Fibroblast of lung (primary cell): ENCODE data around the gene SCGB1C2. TPM values are rescaled to one million over a fixed set of nuclear protein-coding genes. Genes with fewer than 3 reads are reported as not detected.

Experiments used
- DNase-seq, 2 donors: peaks; one replicate each; pipeline versions ENCODE4 v3.0.0 to v3.0.0-alpha.2; 2010; ENCODE audit warnings: low read depth in 2 of 2
- H2AFZ ChIP-seq: 2 replicates; pipeline ENCODE4 v1.5.1; 2012; ENCODE audit warnings: low read length, control low read depth, inconsistent platforms
- H3K27ac ChIP-seq: 2 replicates; pipeline ENCODE4 v1.5.1; 2011; ENCODE audit warnings: low read length, control low read depth; ENCODE audit not compliant: insufficient read depth
- H3K27me3 ChIP-seq: 2 replicates; pipeline ENCODE4 v1.5.1; 2011; ENCODE audit warnings: mild to moderate bottlenecking, low read length; ENCODE audit not compliant: control insufficient read depth, insufficient read depth
- H3K36me3 ChIP-seq: 2 replicates; pipeline ENCODE4 v1.5.1; 2011; ENCODE audit warnings: low read length; ENCODE audit not compliant: control insufficient read depth, insufficient read depth
- H3K4me1 ChIP-seq: 2 replicates; pipeline ENCODE4 v1.5.1; 2011; ENCODE audit warnings: low read length; ENCODE audit not compliant: control insufficient read depth, insufficient read depth; ENCODE audit errors: extremely low read depth
- H3K4me2 ChIP-seq: 2 replicates; pipeline ENCODE4 v1.5.1; 2011; ENCODE audit warnings: low read length, control low read depth; ENCODE audit not compliant: insufficient read depth; ENCODE audit errors: extremely low read depth
- H3K4me3 ChIP-seq, 4 experiments: fragments of 200-600 bp in 1 of 4; sonication (generic) in 1 of 4; replicated peaks in 1 of 4; 2 replicates each; pipeline ENCODE4 v1.5.1; 2011 to 2016; ENCODE audit warnings: low read length in 4 of 4, low read depth in 3 of 4, mild to moderate bottlenecking in 3 of 4, control low read depth in 2 of 4, inconsistent platforms in 1 of 4, mixed read lengths in 1 of 4; ENCODE audit not compliant: insufficient read depth in 1 of 4; ENCODE audit errors: control extremely low read depth in 1 of 4
- H3K79me2 ChIP-seq: 2 replicates; pipeline ENCODE4 v1.5.1; 2012; ENCODE audit warnings: mild to moderate bottlenecking, low read length, inconsistent platforms; ENCODE audit not compliant: control insufficient read depth, insufficient read depth
- H3K9ac ChIP-seq: 2 replicates; pipeline ENCODE4 v1.5.1; 2011; ENCODE audit warnings: mild to moderate bottlenecking, low read length, control low read depth; ENCODE audit not compliant: insufficient read depth
- H3K9me3 ChIP-seq: 2 replicates; pipeline ENCODE4 v1.5.1; 2012; ENCODE audit warnings: low read depth, low read length; ENCODE audit not compliant: control insufficient read depth, insufficient read depth
- H4K20me1 ChIP-seq: 2 replicates; pipeline ENCODE4 v1.5.1; 2011; ENCODE audit warnings: low read length; ENCODE audit not compliant: control insufficient read depth, insufficient read depth; ENCODE audit errors: extremely low read depth
- EZH2 ChIP-seq: IDR thresholded peaks from 2 replicates; pipeline ENCODE4 v1.5.1; 2012; ENCODE audit warnings: low read length, control low read depth, mild to moderate bottlenecking; ENCODE audit errors: missing control alignments
- polyA plus RNA-seq, 2 donors: library from polyadenylated mRNA; depleted of rRNA in 1 of 2; stranded (reverse) in 1 of 2; unstranded in 1 of 2; fragments of >200 nt; gene quantifications; 2 replicates each; pipeline ENCODE4 v1.2.1, GENCODE V29; 2011 to 2012; ENCODE audit warnings: missing spikeins in 1 of 2
- total RNA-seq: library from RNA; depleted of rRNA; stranded (reverse); fragments of >200 nt; gene quantifications from 2 replicates; pipeline ENCODE4 v1.2.1, GENCODE V29; 2014
- TF ChIP-seq, protein P1 (sequence below), 2 donors: IDR thresholded peaks in 1 of 2; conservative IDR thresholded peaks in 1 of 2; 1 replicate in 1 of 2; 2 replicates in 1 of 2; pipeline ENCODE4 v1.5.1; 2011 to 2012; ENCODE audit warnings: low read length in 2 of 2, control low read depth in 1 of 2, inconsistent platforms in 1 of 2, low read depth in 1 of 2, mild to moderate bottlenecking in 1 of 2

SCGB1C2 gene
- total and polyA plus RNA-seq, 2 donors (not counting 1 experiment from before 2014, with no cell fraction given), result not detected

DNA sequence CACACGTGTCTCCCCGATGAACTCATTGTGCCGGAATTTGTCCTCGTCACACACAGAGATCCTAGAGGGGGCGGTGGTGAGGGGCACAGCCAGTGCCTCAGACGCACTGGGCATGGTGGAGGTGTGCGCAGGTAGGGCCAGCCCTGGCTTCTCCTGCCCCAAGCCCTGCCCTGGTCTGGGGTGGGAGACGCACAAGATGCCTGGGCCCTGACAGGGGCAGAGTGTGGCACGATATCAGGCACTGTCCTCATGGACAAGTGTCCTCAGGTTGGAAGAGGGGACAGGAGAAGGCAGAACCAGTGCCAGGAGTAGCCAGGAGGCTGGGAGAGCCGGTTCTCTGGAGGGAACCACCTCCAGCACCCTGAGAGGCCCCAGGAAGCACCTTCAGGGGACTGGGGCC lies 24.1 kb downstream of the SCGB1C2 start:
- no peaks in the 10 kb centered on the region for H3K79me2 ChIP-seq
- no peak overlapping the region for H3K4me3 ChIP-seq
- no peaks in the 10 kb centered on the region for H4K20me1 ChIP-seq
- no peaks in the 10 kb centered on the region for H3K4me1 ChIP-seq
- H3K4me2 ChIP-seq, result no peak overlapping the region
- no peaks in the 10 kb centered on the region for H3K9me3 ChIP-seq
- no peak overlapping the region for H2AFZ ChIP-seq
- H3K9ac ChIP-seq, result no peak overlapping the region
- no peaks in the 10 kb centered on the region for H3K36me3 ChIP-seq
- no peak for DNase-seq
- no peak overlapping the region for H3K27ac ChIP-seq
- no peaks in the 10 kb centered on the region for H3K27me3 ChIP-seq
- no peak for TF ChIP-seq EZH2
- TF ChIP-seq, protein P1, sequence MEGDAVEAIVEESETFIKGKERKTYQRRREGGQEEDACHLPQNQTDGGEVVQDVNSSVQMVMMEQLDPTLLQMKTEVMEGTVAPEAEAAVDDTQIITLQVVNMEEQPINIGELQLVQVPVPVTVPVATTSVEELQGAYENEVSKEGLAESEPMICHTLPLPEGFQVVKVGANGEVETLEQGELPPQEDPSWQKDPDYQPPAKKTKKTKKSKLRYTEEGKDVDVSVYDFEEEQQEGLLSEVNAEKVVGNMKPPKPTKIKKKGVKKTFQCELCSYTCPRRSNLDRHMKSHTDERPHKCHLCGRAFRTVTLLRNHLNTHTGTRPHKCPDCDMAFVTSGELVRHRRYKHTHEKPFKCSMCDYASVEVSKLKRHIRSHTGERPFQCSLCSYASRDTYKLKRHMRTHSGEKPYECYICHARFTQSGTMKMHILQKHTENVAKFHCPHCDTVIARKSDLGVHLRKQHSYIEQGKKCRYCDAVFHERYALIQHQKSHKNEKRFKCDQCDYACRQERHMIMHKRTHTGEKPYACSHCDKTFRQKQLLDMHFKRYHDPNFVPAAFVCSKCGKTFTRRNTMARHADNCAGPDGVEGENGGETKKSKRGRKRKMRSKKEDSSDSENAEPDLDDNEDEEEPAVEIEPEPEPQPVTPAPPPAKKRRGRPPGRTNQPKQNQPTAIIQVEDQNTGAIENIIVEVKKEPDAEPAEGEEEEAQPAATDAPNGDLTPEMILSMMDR (conservative IDR thresholded peaks at IDR 0.05 in 1 of 2, IDR thresholded peaks at IDR 0.05 in 1 of 2; ENCODE audit: low read depth in 1 of 2, low read length in 2 of 2), result no peak

DNA sequence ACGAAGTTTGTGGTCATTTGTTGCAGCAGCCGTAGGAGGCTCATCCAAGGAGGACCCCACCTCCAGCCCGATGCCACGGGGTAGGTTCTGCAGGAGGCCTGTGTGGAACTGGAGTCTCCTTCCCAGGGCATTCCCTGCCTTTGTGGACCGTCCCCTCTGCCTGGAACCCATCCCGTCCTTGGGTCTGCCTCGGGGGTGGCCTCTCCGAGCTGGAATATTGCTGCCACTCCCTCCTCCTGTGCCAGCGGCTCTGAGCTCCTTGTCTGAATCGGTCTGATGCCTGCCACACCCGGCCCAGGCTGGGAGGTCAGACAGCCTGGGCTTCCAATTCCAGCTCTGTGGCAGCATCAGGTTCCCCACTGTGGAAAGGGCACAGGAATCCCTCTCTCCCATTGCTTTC lies 25.3 kb downstream of the SCGB1C2 start:
- Histone ChIP-seq H3K4me1 (no peaks in the 10 kb centered on the region), H3K27ac (no peak overlapping the region), H3K9me3 (no peaks in the 10 kb centered on the region), H3K9ac (no peak overlapping the region), H2AFZ (no peak overlapping the region), H4K20me1 (no peaks in the 10 kb centered on the region), H3K27me3 (no peaks in the 10 kb centered on the region), H3K79me2 (no peaks in the 10 kb centered on the region), H3K4me2 (no peak overlapping the region), H3K4me3 (no peak overlapping the region), H3K36me3 (no peaks in the 10 kb centered on the region)
- no peak for DNase-seq
- TF ChIP-seq EZH2, result no peak
- TF ChIP-seq, protein P1 (conservative IDR thresholded peaks at IDR 0.05 in 1 of 2, IDR thresholded peaks at IDR 0.05 in 1 of 2; ENCODE audit: low read depth in 1 of 2, low read length in 2 of 2), result no peak

DNA sequence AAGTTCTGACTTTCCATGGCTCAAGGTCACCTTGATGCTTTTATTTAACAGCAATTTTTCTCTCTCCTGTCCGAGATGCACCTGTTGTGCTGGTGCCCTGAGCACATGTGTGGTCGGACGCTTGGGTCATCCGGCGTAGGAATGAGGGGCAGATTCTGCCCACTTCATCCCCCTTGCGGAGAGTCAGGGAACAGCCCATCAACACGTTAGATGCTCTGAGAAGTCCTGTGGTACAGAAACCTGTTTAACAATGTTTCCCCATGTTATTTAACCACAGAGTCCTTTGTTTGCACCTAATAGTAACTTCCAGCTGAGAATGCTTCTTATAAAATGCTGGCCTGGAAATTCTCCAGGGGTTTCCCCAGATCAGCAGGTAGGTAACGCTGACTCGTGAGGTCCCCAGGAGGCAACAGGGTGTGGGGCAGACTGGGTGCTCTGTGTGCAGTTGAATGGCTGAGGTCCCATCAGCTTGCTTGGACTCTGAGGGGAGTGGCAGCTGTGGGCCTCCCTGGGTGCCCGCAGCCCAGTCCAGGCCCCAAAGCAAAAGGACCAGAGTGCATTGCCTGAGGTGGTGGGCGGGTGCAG lies 26.2 kb downstream of the SCGB1C2 start:
- Histone ChIP-seq H3K9me3 (no peaks in the 10 kb centered on the region), H3K4me2 (no peak overlapping the region), H3K27ac (no peak overlapping the region), H3K79me2 (no peaks in the 10 kb centered on the region), H2AFZ (no peak overlapping the region), H3K4me1 (no peaks in the 10 kb centered on the region), H3K27me3 (no peaks in the 10 kb centered on the region), H4K20me1 (no peaks in the 10 kb centered on the region), H3K4me3 (no peak overlapping the region), H3K36me3 (no peaks in the 10 kb centered on the region), H3K9ac (no peak overlapping the region)
- DNase-seq, result no peak
- TF ChIP-seq EZH2, result no peak
- TF ChIP-seq, protein P1 (conservative IDR thresholded peaks at IDR 0.05 in 1 of 2, IDR thresholded peaks at IDR 0.05 in 1 of 2; ENCODE audit: low read depth in 1 of 2, low read length in 2 of 2), result peak in 1 of 2 donors; percentile 4
